Measurements from ENCODE around the gene NTMT1.

- TF ChIP-seq CTCF (IDR thresholded peaks at IDR 0.05): no peak
- TF ChIP-seq POLR2A (IDR thresholded peaks at IDR 0.05): no peak
Observed at GRCh38 chr9:129628709-129629108, 2.7 kb downstream of the NTMT1 start.

All from ovary (tissue), 3 donors.